ENCODE data around the gene ITPR3. TPM values are rescaled to one million over a fixed set of nuclear protein-coding genes. Genes with fewer than 3 reads are reported as not detected.

ITPR3 gene
- total and polyA plus RNA-seq, 2 donors from 2014 or later = 4.2 to 86.3 TPM

DNA sequence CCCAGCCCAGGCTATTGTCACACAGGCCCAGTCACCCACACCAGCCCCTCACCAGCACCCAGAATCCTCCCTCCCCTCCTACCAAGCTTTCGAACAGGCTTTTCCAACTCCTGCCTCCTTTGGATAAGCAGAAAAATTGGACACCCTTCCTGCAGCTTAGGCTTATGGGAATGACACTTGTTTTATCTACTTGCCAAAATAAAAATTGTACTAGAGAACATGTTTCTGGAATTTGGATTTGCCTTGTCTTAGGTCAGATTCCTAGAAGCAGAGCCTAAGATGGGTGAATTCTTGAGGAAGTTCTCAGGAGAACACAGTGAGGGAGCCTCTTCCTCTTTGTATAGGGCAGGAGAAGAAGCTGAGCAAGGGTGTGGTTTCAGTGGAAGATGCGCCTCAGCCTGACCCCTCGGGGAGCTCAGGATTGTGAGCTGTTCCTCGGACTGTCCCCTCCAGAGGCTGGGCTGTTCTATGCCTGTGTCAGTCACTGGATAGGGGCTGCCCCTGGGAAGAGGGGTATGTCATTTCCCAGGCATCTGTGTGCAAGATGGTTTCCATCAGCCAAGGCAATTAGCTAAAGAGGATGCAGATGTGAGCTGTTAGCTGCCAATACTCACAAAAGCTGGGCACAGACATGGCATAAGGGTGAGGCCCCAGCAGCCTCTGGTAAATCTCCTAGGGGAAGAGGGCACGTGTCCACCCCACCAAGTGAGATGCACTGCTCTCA is 33.9 kb downstream of the ITPR3 start:
- Histone ChIP-seq H3K4me3 (ENCODE audit: low read length in 3 of 3) (no peak overlapping the region), H3K4me1 (ENCODE audit: control insufficient read depth in 2 of 3, insufficient read depth in 2 of 3, low read depth in 1 of 3, low read length in 3 of 3) (no peaks in the 10 kb centered on the region), H3K36me3 (ENCODE audit: control insufficient read depth in 2 of 3, insufficient read depth in 3 of 3, low read length in 3 of 3) (no peaks in the 10 kb centered on the region), H3K9me3 (ENCODE audit: control insufficient read depth in 2 of 3, insufficient read depth in 1 of 3, low read length in 3 of 3) (no peaks in the 10 kb centered on the region), H3K9ac (ENCODE audit: low read length in 3 of 3) (no peak overlapping the region), H3K27me3 (ENCODE audit: control insufficient read depth, insufficient read depth, low read length) (no peaks in the 10 kb centered on the region), H3K27ac (ENCODE audit: low read depth in 2 of 2, low read length in 2 of 2) (no peak overlapping the region)
- DNase-seq (no peak), FAIRE-seq (no peak)
- TF ChIP-seq, protein P1, sequence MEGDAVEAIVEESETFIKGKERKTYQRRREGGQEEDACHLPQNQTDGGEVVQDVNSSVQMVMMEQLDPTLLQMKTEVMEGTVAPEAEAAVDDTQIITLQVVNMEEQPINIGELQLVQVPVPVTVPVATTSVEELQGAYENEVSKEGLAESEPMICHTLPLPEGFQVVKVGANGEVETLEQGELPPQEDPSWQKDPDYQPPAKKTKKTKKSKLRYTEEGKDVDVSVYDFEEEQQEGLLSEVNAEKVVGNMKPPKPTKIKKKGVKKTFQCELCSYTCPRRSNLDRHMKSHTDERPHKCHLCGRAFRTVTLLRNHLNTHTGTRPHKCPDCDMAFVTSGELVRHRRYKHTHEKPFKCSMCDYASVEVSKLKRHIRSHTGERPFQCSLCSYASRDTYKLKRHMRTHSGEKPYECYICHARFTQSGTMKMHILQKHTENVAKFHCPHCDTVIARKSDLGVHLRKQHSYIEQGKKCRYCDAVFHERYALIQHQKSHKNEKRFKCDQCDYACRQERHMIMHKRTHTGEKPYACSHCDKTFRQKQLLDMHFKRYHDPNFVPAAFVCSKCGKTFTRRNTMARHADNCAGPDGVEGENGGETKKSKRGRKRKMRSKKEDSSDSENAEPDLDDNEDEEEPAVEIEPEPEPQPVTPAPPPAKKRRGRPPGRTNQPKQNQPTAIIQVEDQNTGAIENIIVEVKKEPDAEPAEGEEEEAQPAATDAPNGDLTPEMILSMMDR (IDR thresholded peaks at IDR 0.05; ENCODE audit: borderline replicate concordance, extremely low read depth, insufficient read depth) = no peak
- intact Hi-C loops (cut with DNase I) = no loop called here

DNA sequence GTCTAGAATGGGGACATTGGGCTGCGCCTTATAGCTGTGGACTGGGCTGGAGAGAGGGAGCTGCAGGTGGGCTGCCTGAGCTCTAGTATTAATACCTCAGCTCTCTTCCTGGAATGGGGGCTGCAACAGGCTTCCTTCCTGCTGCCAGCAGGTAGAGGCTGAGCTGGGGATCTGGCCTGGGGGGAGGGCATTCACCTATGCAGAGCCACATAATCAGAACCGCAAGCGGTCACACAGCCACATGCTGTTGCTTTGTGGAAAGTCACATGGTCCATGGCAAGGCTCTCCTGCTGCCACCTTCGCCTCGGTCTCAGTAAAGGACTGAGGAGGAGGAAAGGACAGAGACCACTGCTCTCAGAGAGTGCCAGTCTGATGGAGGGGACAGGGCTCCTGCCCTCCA is 35.7 kb downstream of the ITPR3 start:
- intact Hi-C loops (cut with DNase I) = no loop called here
- no peaks in the 10 kb centered on the region for H3K27me3 ChIP-seq (ENCODE audit: control insufficient read depth, insufficient read depth, low read length)
- FAIRE-seq (no peak), DNase-seq (no peak)
- TF ChIP-seq, protein P1 (IDR thresholded peaks at IDR 0.05; ENCODE audit: borderline replicate concordance, extremely low read depth, insufficient read depth) = no peak
- H3K9ac ChIP-seq (ENCODE audit: low read length in 3 of 3) = no peak overlapping the region
- no peak overlapping the region for H3K27ac ChIP-seq (ENCODE audit: low read depth in 2 of 2, low read length in 2 of 2)
- no peaks in the 10 kb centered on the region for H3K36me3 ChIP-seq (ENCODE audit: control insufficient read depth in 2 of 3, insufficient read depth in 3 of 3, low read length in 3 of 3)
- no peak overlapping the region for H3K4me3 ChIP-seq (ENCODE audit: low read length in 3 of 3)
- no peaks in the 10 kb centered on the region for H3K4me1 ChIP-seq (ENCODE audit: control insufficient read depth in 2 of 3, insufficient read depth in 2 of 3, low read depth in 1 of 3, low read length in 3 of 3)
- no peaks in the 10 kb centered on the region for H3K9me3 ChIP-seq (ENCODE audit: control insufficient read depth in 2 of 3, insufficient read depth in 1 of 3, low read length in 3 of 3)

- DNase-seq (no peak), FAIRE-seq (no peak)
- no peak overlapping the region for H3K9ac ChIP-seq (ENCODE audit: low read length in 3 of 3)
- TF ChIP-seq, protein P1 (IDR thresholded peaks at IDR 0.05; ENCODE audit: borderline replicate concordance, extremely low read depth, insufficient read depth) = no peak
- H3K27me3 ChIP-seq (ENCODE audit: control insufficient read depth, insufficient read depth, low read length) = no peaks in the 10 kb centered on the region
- H3K27ac ChIP-seq (ENCODE audit: low read depth in 2 of 2, low read length in 2 of 2) = no peak overlapping the region
- H3K9me3 ChIP-seq (ENCODE audit: control insufficient read depth in 2 of 3, insufficient read depth in 1 of 3, low read length in 3 of 3) = no peaks in the 10 kb centered on the region
- H3K4me1 ChIP-seq (ENCODE audit: control insufficient read depth in 2 of 3, insufficient read depth in 2 of 3, low read depth in 1 of 3, low read length in 3 of 3) = no peaks in the 10 kb centered on the region
- H3K4me3 ChIP-seq (ENCODE audit: low read length in 3 of 3) = no peak overlapping the region
- no peaks in the 10 kb centered on the region for H3K36me3 ChIP-seq (ENCODE audit: control insufficient read depth in 2 of 3, insufficient read depth in 3 of 3, low read length in 3 of 3)
- intact Hi-C loops (cut with DNase I) = no loop called here
Measured at GRCh38 chr6:33658982-33659689, 38.0 kb downstream of the ITPR3 start.

Measured in kidney (tissue), 14 donors.